Measurements from ENCODE around the gene SNX1. TPM values are rescaled to one million over a fixed set of nuclear protein-coding genes. Genes with fewer than 3 reads are reported as not detected.
A peak's percentile ranks its signal among the peaks of the same experiment; 100 is the strongest.

Gene SNX1
- total RNA-seq, 1 donor from 2014 or later = 87.7 TPM

DNA sequence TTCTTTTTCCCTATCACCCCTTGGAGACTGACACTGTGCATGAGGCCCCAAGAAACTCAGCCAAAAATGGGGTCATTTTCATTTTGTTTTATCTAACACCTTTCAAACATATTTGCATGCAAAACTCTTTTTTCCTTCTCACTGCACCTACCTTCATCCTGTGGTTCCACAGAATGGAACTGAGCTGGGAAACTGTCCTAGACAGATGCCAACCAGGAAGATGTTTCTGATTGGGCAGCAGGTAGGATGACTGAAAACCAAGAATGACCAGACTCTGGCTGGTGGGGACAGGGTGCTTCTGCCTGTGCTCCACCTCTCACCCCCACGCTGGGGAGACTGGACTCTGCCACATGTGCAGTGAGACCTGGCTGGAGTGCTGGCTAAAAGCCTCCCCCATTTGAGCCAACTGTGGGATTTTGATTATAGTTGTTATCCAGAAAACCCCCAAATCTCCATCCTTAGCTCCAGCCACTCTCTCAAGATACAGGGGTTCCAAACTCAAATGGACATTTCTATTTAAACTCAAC is 61.9 kb downstream of the SNX1 start:
- Histone ChIP-seq H3K79me2 (ENCODE audit: insufficient read depth, low read length) (peaks cover 49% of the 10 kb centered on the region), H3K4me2 (ENCODE audit: low read length) (peak overlapping the region; percentile 99), H3K27me3 (ENCODE audit: insufficient read depth, low read length) (peaks cover 3% of the 10 kb centered on the region), H3K36me3 (ENCODE audit: insufficient read depth, low read length) (peaks cover 53% of the 10 kb centered on the region), H2AFZ (ENCODE audit: low read depth, low read length) (no peak overlapping the region), H3K4me3 (ENCODE audit: insufficient read depth, low read depth, low read length) (no peak overlapping the region), H3K9ac (ENCODE audit: low read length) (peak overlapping the region; percentile 47), H3K9me3 (ENCODE audit: insufficient read depth, low read depth, low read length) (no peaks in the 10 kb centered on the region), H3K4me1 (ENCODE audit: insufficient read depth, low read length) (peaks cover 16% of the 10 kb centered on the region), H4K20me1 (ENCODE audit: insufficient read depth, low read length) (peaks cover 88% of the 10 kb centered on the region), H3K27ac (ENCODE audit: low read depth, low read length) (no peak overlapping the region)
- Mint-ChIP-seq H3K36me3 (ENCODE audit: low read depth, unreplicated experiment) (peaks cover 26% of the 10 kb centered on the region), H3K4me1 (ENCODE audit: low read depth, unreplicated experiment) (peaks cover 27% of the 10 kb centered on the region), H3K9me3 (ENCODE audit: unreplicated experiment) (no peaks in the 10 kb centered on the region), H3K27ac (ENCODE audit: unreplicated experiment) (peak overlapping the region; percentile 91), H3K27me3 (ENCODE audit: low read depth, unreplicated experiment) (peaks cover 3% of the 10 kb centered on the region), H3K4me3 (ENCODE audit: unreplicated experiment) (peak overlapping the region; percentile 34)
- TF ChIP-seq, protein P1, sequence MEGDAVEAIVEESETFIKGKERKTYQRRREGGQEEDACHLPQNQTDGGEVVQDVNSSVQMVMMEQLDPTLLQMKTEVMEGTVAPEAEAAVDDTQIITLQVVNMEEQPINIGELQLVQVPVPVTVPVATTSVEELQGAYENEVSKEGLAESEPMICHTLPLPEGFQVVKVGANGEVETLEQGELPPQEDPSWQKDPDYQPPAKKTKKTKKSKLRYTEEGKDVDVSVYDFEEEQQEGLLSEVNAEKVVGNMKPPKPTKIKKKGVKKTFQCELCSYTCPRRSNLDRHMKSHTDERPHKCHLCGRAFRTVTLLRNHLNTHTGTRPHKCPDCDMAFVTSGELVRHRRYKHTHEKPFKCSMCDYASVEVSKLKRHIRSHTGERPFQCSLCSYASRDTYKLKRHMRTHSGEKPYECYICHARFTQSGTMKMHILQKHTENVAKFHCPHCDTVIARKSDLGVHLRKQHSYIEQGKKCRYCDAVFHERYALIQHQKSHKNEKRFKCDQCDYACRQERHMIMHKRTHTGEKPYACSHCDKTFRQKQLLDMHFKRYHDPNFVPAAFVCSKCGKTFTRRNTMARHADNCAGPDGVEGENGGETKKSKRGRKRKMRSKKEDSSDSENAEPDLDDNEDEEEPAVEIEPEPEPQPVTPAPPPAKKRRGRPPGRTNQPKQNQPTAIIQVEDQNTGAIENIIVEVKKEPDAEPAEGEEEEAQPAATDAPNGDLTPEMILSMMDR (IDR thresholded peaks at IDR 0.05; ENCODE audit: insufficient read depth, low read depth, low read length) = no peak
- no peak for TF ChIP-seq EZH2 (IDR thresholded peaks at IDR 0.05; ENCODE audit: insufficient read depth, low read length)
- DNase-seq (ENCODE audit: low read depth) = no peak
- FAIRE-seq = no peak

DNA sequence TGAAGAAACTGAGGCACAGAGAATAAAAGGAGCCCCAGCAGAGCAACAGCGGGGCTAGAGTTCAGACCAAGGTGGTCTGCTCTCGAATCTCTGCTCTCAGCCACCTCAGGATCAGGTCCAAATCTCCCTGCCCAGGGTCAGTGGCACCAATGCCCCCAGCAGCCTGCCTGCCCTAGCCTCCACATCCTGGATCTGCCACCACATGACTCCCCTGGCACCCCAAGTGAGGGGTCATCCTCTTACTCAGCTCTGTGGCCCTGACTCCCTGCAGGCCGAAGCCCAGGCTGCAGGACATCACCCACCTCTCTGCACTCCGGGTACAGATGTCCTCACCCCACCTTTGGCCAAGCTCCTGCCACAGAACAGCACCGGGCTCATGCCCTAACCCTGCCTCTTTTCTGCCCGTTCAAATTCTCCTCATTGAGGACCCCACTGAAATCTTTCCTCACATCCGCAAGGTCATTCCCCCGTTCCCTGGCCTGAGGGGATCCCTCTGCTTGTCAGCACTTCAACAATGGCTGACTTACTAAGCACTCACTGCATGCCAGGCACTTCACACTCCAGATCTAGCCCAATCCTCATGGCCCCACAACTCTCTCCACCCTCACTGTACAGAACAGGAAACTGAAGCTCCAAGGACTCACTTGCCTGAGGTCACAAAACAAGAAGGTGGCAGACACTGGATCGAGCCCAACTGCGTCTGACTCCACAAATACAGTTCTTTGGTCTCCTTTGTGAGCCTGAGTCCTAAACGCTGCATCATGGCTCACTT is 62.8 kb downstream of the SNX1 start:
- no peak for DNase-seq (ENCODE audit: low read depth)
- Histone ChIP-seq H3K27me3 (ENCODE audit: insufficient read depth, low read length) (no peaks in the 10 kb centered on the region), H3K4me3 (ENCODE audit: insufficient read depth, low read depth, low read length) (no peak overlapping the region), H3K4me2 (ENCODE audit: low read length) (peak overlapping the region; percentile 99), H3K9ac (ENCODE audit: low read length) (peak overlapping the region; percentile 47), H2AFZ (ENCODE audit: low read depth, low read length) (no peak overlapping the region), H3K79me2 (ENCODE audit: insufficient read depth, low read length) (peaks cover 51% of the 10 kb centered on the region), H3K36me3 (ENCODE audit: insufficient read depth, low read length) (peaks cover 53% of the 10 kb centered on the region), H3K4me1 (ENCODE audit: insufficient read depth, low read length) (peaks cover 20% of the 10 kb centered on the region), H3K9me3 (ENCODE audit: insufficient read depth, low read depth, low read length) (no peaks in the 10 kb centered on the region), H3K27ac (ENCODE audit: low read depth, low read length) (no peak overlapping the region), H4K20me1 (ENCODE audit: insufficient read depth, low read length) (peaks cover 81% of the 10 kb centered on the region)
- no peak for FAIRE-seq
- Mint-ChIP-seq H3K9me3 (ENCODE audit: unreplicated experiment) (no peaks in the 10 kb centered on the region), H3K36me3 (ENCODE audit: low read depth, unreplicated experiment) (peaks cover 26% of the 10 kb centered on the region), H3K27me3 (ENCODE audit: low read depth, unreplicated experiment) (no peaks in the 10 kb centered on the region), H3K27ac (ENCODE audit: unreplicated experiment) (peak overlapping the region; percentile 79), H3K4me3 (ENCODE audit: unreplicated experiment) (peak overlapping the region; percentile 80), H3K4me1 (ENCODE audit: low read depth, unreplicated experiment) (peaks cover 29% of the 10 kb centered on the region)
- TF ChIP-seq, protein P1 (IDR thresholded peaks at IDR 0.05; ENCODE audit: insufficient read depth, low read depth, low read length) = no peak
- TF ChIP-seq EZH2 (IDR thresholded peaks at IDR 0.05; ENCODE audit: insufficient read depth, low read length) = no peak

Data from astrocyte (in vitro differentiated cells and primary cell).